Endothelial cell of hepatic sinusoid (primary cell): ENCODE measurements around the gene MST1.
"Not testable (repeated sequence)": the region's sequence is repeated elsewhere in the genome, so short reads cannot be mapped to it uniquely, and the experiment has no call there.

Experiments
- in situ Hi-C: cut with HindIII; loops from 2 replicates; pipeline ENCODE4 v1.10.0; 2017; ENCODE audit warnings: low sequenced_read_pairs

The MST1 gene

GRCh38 chr3:49701388-49702077 is 12.3 kb upstream of the MST1 start:
- in situ Hi-C loops = no loop called here

DNA sequence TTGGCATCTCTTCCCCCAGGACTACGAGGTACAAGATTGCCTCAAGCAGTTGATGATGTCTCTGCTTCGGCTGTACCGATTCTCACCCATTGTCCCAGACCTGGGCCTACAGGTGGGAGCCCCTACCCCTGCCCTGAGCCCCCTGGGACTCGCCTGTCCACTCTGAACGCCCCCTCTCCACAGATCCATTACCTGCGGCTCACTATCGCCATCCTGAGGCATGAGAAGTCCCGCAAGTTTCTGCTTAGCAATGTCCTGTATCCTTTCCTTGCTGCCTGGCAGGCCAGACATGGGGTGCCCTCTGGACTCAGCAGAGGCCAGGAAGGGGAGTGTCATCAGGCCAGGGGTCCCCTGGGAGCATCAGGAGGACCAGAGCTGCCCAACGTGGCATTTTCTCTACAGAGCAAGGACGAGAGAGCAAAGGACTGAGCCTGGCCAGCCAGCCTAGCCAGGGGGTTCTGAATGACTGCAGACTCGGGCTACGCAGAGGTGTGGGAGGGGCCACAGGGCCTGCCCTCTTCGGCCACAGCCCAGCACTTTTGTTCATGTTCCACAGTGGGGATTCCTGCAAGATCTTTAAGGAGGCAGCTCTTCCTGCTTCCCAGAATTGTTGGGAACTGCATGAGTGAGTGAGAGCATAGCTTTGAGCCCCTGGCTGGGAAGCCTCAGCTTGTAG is 11.3 kb upstream of the MST1 start:
- in situ Hi-C loops = no loop called here

GRCh38 chr3:49700014-49700413 is 10.7 kb upstream of the MST1 start:
- in situ Hi-C loops = no loop called here

- in situ Hi-C loops = no loop called here
These were observed 10.2 kb upstream of the MST1 start for GRCh38 chr3:49699281-49699979.

GRCh38 chr3:49695350-49696015 is 6.2 kb upstream of the MST1 start:
- in situ Hi-C loops = not testable (repeated sequence)

GRCh38 chr3:49694409-49695070 is 5.3 kb upstream of the MST1 start:
- in situ Hi-C loops = not testable (repeated sequence)

- in situ Hi-C loops = not testable (repeated sequence)
These were observed 2.2 kb upstream of the MST1 start for GRCh38 chr3:49691481-49691880.

- in situ Hi-C loops = not testable (repeated sequence)
These were observed 1.6 kb upstream of the MST1 start for GRCh38 chr3:49690856-49691255.

DNA sequence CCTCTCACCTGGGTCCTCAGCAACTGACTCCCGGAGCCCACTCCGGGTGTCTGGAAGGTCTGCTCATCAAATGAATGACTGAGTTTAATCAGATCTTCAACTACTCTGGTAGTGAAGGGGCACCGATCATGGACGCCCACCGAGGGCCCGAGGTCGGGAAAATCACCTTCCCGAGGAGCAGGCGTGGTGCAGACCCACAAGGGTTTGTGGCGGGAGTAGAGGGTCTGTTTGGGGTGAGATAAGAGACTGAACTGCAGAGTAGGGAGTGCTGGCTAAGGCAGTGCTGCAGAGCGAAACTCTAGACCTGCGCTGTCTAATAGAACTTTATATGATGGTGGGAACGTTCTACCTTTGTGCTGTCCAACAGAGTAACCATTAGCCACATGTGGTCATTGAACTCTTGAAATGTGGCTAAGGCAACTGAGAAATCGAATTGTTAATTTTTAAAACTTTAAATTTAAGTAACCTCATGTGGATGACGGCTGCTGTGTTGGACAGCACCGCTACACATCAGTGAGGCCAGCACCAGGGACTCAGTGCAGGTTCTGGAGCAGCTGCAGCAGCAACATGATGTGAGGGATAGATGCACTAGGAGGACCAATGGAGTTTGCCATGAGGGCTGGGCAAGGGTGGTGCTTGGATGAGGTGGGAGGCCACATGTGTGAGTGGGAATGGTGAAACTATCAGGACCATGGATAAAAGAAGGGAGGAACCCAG is 792 bp upstream of the MST1 start:
- in situ Hi-C loops = not testable (repeated sequence)

- in situ Hi-C loops = not testable (repeated sequence)
These were observed 782 bp downstream of the MST1 start for GRCh38 chr3:49688338-49689045.

DNA sequence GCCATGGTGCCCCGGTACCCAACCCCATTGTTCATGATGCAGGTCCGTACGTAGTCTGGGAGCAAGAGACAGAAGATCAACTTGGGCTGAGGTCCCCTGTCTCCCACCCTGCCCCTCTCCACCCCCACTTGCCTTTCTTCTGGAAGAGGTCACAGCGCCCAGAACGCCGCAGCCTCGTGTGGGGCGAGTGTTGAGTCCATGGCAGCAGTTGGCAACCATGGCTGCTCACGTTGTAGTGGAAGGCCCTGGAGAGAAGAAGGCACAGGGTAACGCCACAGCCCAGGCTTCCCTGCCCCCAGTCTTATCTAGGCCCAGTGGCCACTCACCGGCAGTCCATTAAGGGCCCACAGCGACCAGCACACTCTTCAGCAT is 1.9 kb downstream of the MST1 start:
- in situ Hi-C loops = not testable (repeated sequence)

GRCh38 chr3:49686769-49687423 is 2.4 kb downstream of the MST1 start:
- in situ Hi-C loops = not testable (repeated sequence)

GRCh38 chr3:49686346-49686745 is 2.9 kb downstream of the MST1 start:
- in situ Hi-C loops = not testable (repeated sequence)

- in situ Hi-C loops = not testable (repeated sequence)
These were observed 3.4 kb downstream of the MST1 start for GRCh38 chr3:49685846-49686245.

DNA sequence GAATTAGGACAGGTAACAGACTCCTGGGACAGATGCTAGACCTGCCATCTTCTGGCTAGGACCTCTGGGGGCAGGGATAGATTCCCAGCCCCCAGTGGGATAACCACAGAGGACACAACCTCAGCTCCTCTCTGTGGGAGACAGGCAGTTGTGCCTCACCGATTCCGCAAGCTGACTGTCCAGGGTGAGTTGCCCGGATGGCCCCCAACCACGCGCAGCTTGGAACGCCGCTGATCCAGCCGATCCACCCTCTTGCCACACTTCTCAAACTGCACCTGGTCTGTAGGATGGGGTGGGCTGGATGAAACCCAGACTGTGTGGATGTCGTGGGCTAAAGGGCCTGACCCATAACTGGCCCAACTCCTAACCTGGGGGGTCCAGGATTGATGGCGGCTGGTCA is 4.2 kb downstream of the MST1 start:
- in situ Hi-C loops = not testable (repeated sequence)

- in situ Hi-C loops = not testable (repeated sequence)
These were observed 4.8 kb downstream of the MST1 start for GRCh38 chr3:49684453-49684852.

DNA sequence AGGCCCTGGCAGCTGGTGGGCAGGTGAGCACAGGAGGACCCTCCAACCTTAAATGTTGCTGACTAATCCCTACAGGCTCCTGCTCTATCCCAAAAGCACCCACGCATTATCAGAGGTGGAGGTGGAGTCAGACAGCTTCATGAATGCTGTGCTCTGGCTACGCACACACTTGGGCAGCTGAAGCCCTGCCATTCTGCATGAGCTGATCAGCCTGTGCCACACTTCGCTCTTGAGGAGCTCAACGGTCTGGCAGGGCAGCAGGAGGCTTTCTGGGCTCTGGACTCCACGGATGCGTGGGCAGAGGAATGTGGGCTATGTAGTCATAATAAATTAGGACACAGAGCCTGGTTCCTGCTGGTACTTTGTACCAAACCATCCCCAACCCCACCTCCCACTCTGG is 6.1 kb downstream of the MST1 start:
- in situ Hi-C loops = no loop called here

- in situ Hi-C loops = no loop called here
These were observed 7.7 kb downstream of the MST1 start for GRCh38 chr3:49681543-49681942.

DNA sequence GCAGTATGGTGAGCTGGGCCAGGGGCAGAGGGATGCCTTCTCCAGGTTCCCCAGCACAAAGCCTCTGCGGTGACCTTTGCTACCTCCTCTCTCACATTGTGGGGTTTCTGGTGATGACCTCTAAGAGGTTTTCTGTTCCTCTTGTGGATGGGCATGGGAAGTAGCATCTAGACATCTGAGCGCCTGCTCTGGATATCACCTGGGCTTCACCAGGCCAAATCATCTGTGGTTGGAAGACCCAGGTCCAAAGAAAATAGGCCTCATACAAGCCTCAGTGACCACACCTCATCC is 8.1 kb downstream of the MST1 start:
- in situ Hi-C loops = no loop called here
